Nephron (organoid): ENCODE data around the gene ODAD4.
"Not testable (repeated sequence)": the region's sequence is repeated elsewhere in the genome, so short reads cannot be mapped to it uniquely, and the experiment has no call there.

Experiments used
- H3K27ac Mint-ChIP-seq, 3 experiments: 2 replicates each; pipeline ENCODE4 v1.8.0; 2020; ENCODE audit warnings: mixed read lengths in 3 of 3, mild to moderate bottlenecking in 2 of 3, moderate library complexity in 1 of 3
- H3K27me3 Mint-ChIP-seq: 2 replicates; pipeline ENCODE4 v1.8.0; 2021; ENCODE audit warnings: low read depth, mild to moderate bottlenecking, moderate library complexity, mixed read lengths
- H3K36me3 Mint-ChIP-seq: 2 replicates; pipeline ENCODE4 v1.8.0; 2020; ENCODE audit warnings: low read depth, mixed read lengths
- H3K4me1 Mint-ChIP-seq: 2 replicates; pipeline ENCODE4 v1.8.0; 2020; ENCODE audit warnings: mixed read lengths
- H3K4me3 Mint-ChIP-seq, 3 experiments: 2 replicates each; pipeline ENCODE4 v1.8.0; 2020; ENCODE audit warnings: mild to moderate bottlenecking in 3 of 3, mixed read lengths in 3 of 3, moderate library complexity in 2 of 3
- H3K9me3 Mint-ChIP-seq: 2 replicates; pipeline ENCODE4 v1.8.0; 2020; ENCODE audit warnings: mixed read lengths
- TF ChIP-seq, protein P1 (sequence below), 3 experiments: fragments of 200-600 bp; sonication (generic); IDR thresholded peaks; one replicate each; pipeline ENCODE4 v1.5.0; 2021; ENCODE audit warnings: antibody characterized with exemption in 3 of 3; ENCODE audit not compliant: unreplicated experiment in 3 of 3

Gene ODAD4

DNA sequence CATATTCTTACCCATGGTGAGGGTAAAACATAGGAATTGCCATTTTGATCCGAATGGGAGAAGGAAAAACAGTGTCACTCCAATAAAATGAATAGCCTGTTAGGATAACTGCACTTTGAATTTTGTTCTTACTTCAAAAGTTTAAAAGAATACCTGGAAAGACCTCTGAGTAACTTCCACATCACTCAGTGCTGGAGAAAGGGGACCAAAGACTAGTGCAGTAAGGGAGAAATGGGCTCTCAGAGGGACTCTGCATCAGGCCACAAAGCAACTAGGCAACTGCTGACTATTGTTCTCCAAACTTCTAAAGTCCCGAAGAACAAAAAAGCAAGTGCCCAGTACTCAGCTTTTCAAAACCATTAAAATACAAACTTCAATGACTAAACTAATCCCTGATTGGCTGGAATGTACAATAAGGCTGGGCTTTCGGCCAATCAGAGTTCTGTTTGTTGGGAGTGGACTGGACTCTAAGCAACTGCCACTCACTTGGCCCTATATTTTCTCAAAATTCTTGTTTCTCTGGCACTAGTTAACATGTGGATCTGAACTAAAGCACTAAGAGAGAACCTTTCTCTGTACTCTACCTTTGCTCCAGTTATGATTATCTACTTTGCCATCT, 80.6 kb downstream of the ODAD4 start:
- H3K4me3 Mint-ChIP-seq = no peak overlapping the region
- H3K36me3 Mint-ChIP-seq = peaks cover 21% of the 10 kb centered on the region
- peak overlapping the region in 1 of 3 experiments; percentile 9 for H3K27ac Mint-ChIP-seq
- no peaks in the 10 kb centered on the region for H3K9me3 Mint-ChIP-seq
- H3K27me3 Mint-ChIP-seq = no peaks in the 10 kb centered on the region
- TF ChIP-seq, protein P1, sequence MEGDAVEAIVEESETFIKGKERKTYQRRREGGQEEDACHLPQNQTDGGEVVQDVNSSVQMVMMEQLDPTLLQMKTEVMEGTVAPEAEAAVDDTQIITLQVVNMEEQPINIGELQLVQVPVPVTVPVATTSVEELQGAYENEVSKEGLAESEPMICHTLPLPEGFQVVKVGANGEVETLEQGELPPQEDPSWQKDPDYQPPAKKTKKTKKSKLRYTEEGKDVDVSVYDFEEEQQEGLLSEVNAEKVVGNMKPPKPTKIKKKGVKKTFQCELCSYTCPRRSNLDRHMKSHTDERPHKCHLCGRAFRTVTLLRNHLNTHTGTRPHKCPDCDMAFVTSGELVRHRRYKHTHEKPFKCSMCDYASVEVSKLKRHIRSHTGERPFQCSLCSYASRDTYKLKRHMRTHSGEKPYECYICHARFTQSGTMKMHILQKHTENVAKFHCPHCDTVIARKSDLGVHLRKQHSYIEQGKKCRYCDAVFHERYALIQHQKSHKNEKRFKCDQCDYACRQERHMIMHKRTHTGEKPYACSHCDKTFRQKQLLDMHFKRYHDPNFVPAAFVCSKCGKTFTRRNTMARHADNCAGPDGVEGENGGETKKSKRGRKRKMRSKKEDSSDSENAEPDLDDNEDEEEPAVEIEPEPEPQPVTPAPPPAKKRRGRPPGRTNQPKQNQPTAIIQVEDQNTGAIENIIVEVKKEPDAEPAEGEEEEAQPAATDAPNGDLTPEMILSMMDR (IDR thresholded peaks at IDR 0.05; ENCODE audit: unreplicated experiment in 3 of 3) = no peak
- peaks cover 29% of the 10 kb centered on the region for H3K4me1 Mint-ChIP-seq

DNA sequence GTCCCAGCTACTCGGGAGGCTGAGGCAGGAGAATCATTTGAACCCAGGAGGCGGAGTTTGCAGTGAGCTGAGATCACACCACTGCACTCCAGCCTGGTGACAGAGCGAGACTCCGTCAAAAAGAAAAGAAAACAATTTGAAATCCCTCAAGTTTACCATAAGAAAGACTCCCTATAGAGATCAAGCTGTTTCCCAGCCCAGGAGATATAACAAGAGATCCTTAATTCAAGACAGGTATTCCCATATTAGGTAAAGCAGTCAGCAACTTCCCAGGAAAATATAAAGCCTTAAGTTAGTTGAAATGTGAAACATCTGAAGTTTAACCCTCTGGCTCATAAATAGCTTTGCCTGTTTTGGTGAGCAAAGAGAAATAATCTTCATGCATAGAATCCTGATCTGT, 81.9 kb downstream of the ODAD4 start:
- not testable (repeated sequence) for H3K4me3 Mint-ChIP-seq, H3K9me3 Mint-ChIP-seq, H3K27me3 Mint-ChIP-seq
- Mint-ChIP-seq H3K36me3 (peaks cover 16% of the 10 kb centered on the region), H3K27ac (peak overlapping the region in 1 of 3 experiments; percentile 17), H3K4me1 (peaks cover 33% of the 10 kb centered on the region)

DNA sequence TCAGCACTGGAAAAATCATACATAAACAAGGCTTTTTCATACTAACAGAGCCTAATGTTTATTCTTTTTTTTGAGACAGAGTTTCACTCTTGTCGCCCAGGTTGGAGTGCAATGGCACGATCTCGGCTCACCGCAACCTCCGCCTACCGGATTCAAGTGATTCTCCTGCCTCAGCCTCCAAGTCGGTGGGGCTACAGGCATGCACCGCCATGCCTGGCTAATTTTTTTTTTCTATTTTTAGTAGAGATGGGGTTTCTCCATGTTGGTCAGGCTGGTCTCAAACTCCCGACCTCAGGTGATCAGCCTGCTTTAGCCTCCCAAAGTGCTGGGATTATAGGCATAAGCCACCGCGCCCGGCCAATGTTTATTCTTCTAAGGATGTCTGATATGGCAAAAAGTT, 83.3 kb downstream of the ODAD4 start:
- peak overlapping the region in 2 of 3 experiments; percentile 74 to 86 for H3K27ac Mint-ChIP-seq
- peak overlapping the region in 2 of 3 experiments; percentile 52 to 56 for H3K4me3 Mint-ChIP-seq
- H3K9me3 Mint-ChIP-seq, H3K27me3 Mint-ChIP-seq: not testable (repeated sequence)
- H3K4me1 Mint-ChIP-seq = peaks cover 43% of the 10 kb centered on the region
- H3K36me3 Mint-ChIP-seq = peaks cover 16% of the 10 kb centered on the region
